Measurements from ENCODE around the gene RTN4RL1. TPM values are rescaled to one million over a fixed set of nuclear protein-coding genes. Genes with fewer than 3 reads are reported as not detected.

The RTN4RL1 gene
- total RNA-seq, 1 donor, result 1.1 TPM

GRCh38 chr17:2058586-2059546 is 33.7 kb upstream of the RTN4RL1 start:
- Histone ChIP-seq H3K4me2 (ENCODE audit: insufficient read depth, low read length) (no peak overlapping the region), H3K36me3 (ENCODE audit: insufficient read depth, low read length) (peaks cover 51% of the 10 kb centered on the region), H3K4me1 (ENCODE audit: insufficient read depth, low read length) (peaks cover 26% of the 10 kb centered on the region), H4K20me1 (ENCODE audit: insufficient read depth, low read length) (no peaks in the 10 kb centered on the region), H3K9me3 (ENCODE audit: low read depth, low read length) (no peaks in the 10 kb centered on the region), H3K4me3 (ENCODE audit: insufficient read depth, low read length) (no peak overlapping the region), H3K27ac (ENCODE audit: low read depth, low read length) (no peak overlapping the region), H3K79me2 (ENCODE audit: insufficient read depth, low read length) (peaks cover 25% of the 10 kb centered on the region), H2AFZ (ENCODE audit: low read length) (no peak overlapping the region), H3K27me3 (ENCODE audit: insufficient read depth, low read length) (no peaks in the 10 kb centered on the region)
- peak; percentile 30 for TF ChIP-seq CTCF (IDR thresholded peaks at IDR 0.05; ENCODE audit: extremely low read depth, low read depth, low read length)
- peak; percentile 93 for DNase-seq (ENCODE audit: insufficient read length, low spot score, missing footprints)

- TF ChIP-seq CTCF (IDR thresholded peaks at IDR 0.05; ENCODE audit: extremely low read depth, low read depth, low read length), result no peak
- no peaks in the 10 kb centered on the region for H3K27me3 ChIP-seq (ENCODE audit: insufficient read depth, low read length)
- no peaks in the 10 kb centered on the region for H4K20me1 ChIP-seq (ENCODE audit: insufficient read depth, low read length)
- H3K36me3 ChIP-seq (ENCODE audit: insufficient read depth, low read length), result peaks cover 43% of the 10 kb centered on the region
- H3K4me1 ChIP-seq (ENCODE audit: insufficient read depth, low read length), result peaks cover 17% of the 10 kb centered on the region
- H2AFZ ChIP-seq (ENCODE audit: low read length), result no peak overlapping the region
- peak; percentile 80 for DNase-seq (ENCODE audit: insufficient read length, low spot score, missing footprints)
- peaks cover 25% of the 10 kb centered on the region for H3K79me2 ChIP-seq (ENCODE audit: insufficient read depth, low read length)
- H3K4me3 ChIP-seq (ENCODE audit: insufficient read depth, low read length), result no peak overlapping the region
- H3K4me2 ChIP-seq (ENCODE audit: insufficient read depth, low read length), result no peak overlapping the region
- H3K9me3 ChIP-seq (ENCODE audit: low read depth, low read length), result no peaks in the 10 kb centered on the region
- no peak overlapping the region for H3K27ac ChIP-seq (ENCODE audit: low read depth, low read length)
Observed at GRCh38 chr17:2057760-2058585, 32.8 kb upstream of the RTN4RL1 start.

- Histone ChIP-seq H3K9me3 (ENCODE audit: low read depth, low read length) (no peaks in the 10 kb centered on the region), H3K4me2 (ENCODE audit: insufficient read depth, low read length) (no peak overlapping the region), H2AFZ (ENCODE audit: low read length) (no peak overlapping the region)
Observed at GRCh38 chr17:2057175-2057759, 32.1 kb upstream of the RTN4RL1 start.

More at GRCh38 chr17:2057175-2057759, 32.1 kb upstream of the RTN4RL1 start:
- H4K20me1 ChIP-seq (ENCODE audit: insufficient read depth, low read length), result no peaks in the 10 kb centered on the region
- no peak for TF ChIP-seq CTCF (IDR thresholded peaks at IDR 0.05; ENCODE audit: extremely low read depth, low read depth, low read length)
- H3K79me2 ChIP-seq (ENCODE audit: insufficient read depth, low read length), result peaks cover 25% of the 10 kb centered on the region
- no peaks in the 10 kb centered on the region for H3K27me3 ChIP-seq (ENCODE audit: insufficient read depth, low read length)
- peak; percentile 80 for DNase-seq (ENCODE audit: insufficient read length, low spot score, missing footprints)
- H3K27ac ChIP-seq (ENCODE audit: low read depth, low read length), result no peak overlapping the region
- H3K4me1 ChIP-seq (ENCODE audit: insufficient read depth, low read length), result peaks cover 11% of the 10 kb centered on the region
- no peak overlapping the region for H3K4me3 ChIP-seq (ENCODE audit: insufficient read depth, low read length)
- H3K36me3 ChIP-seq (ENCODE audit: insufficient read depth, low read length), result peaks cover 37% of the 10 kb centered on the region
